ENCODE data around the gene RNF169.

GRCh38 chr11:74730571-74731260, 17.9 kb upstream of the RNF169 start:
- TF ChIP-seq POLR2AphosphoS5 (IDR thresholded peaks at IDR 0.05): no peak
- no peak for TF ChIP-seq CTCF (IDR thresholded peaks at IDR 0.05)
